ENCODE data around the gene SEC22C. TPM values are rescaled to one million over a fixed set of nuclear protein-coding genes. Genes with fewer than 3 reads are reported as not detected.
"Not testable (repeated sequence)": the region's sequence is repeated elsewhere in the genome, so short reads cannot be mapped to it uniquely, and the experiment has no call there.

Gene SEC22C
- total RNA-seq, 1 donor from 2014 or later, result 95.6 TPM

DNA sequence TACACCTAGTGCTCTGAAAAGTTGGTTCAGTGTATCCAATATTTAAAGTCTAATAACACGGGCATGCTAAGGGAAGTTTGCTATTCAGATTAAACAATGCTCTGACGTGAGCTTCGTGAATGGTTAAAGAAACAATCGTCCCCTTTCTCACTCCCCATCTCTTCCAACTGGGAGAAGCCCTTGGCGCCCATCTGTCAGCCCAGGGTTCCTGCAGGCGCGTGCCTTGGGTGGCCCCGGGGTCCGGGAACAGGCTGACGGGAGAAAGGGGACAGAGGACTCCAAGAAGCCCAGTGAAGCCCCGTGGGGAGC, 413 bp downstream of the SEC22C start:
- no peak for DNase-seq (ENCODE audit: low read depth in 2 of 2)

DNA sequence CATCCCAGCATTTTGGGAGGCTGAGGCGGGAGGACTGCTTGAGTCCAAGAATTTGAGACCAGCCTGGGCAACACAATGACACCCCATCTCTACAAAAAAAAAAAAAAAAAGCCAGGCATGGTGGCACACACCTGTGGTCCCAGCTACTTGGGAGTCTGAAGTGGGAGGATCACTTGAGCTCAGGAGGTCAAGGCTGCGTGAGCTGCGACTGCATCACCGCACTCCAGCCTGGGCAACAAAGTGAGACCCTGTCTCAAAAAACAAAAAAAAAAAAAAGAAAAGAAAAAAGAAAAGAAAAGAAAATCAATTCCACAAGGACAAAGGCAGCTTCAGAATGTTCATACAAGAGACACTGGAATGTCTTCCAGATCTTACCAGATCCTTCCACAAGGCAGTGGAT, 2.4 kb downstream of the SEC22C start:
- DNase-seq (ENCODE audit: low read depth in 2 of 2), result not testable (repeated sequence)

DNA sequence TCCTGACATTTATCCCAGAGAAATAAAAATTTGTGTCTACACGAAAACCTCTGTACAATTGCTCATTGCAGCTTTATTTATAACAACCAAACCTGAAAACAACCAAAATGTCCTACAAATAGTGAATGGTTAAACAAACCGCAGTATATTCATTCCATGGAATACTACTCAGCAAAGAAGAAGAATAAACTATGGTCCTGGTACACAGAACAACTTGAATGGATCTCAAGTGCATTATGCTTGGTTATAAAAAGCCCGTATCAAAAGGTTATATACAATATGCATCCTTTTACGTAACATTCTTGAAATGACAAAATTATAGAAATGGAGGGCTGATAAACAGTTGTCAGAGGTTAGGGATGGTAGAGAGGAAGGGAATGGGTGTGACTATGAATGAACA, 3.7 kb downstream of the SEC22C start:
- DNase-seq (ENCODE audit: low read depth in 2 of 2), result no peak

DNA sequence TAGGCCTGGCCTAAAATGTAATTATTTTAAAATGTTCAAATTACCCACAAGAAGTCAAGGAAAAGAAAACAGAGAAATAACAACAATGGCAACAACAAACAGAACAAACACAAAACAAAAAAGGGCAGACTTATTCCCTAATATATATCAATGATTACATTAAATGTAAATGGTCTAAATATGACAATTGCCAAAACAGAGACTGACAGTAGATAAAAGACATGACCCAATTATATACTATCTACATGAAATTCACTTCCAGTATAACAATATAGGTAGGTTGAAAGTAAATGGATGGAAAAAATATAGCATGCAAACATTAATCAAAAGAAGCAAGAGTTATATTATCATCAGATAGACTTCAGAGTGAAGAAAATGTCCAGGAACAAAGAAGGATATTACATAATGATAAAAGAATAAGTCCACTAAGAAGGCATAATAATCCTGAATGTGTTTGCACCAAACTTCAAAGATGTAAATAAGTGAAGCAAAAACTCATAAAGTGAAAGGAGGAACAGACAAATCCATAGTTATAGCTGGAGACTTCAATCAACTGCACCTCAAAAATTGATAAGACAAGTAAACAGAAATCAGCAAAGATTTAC, 6.5 kb downstream of the SEC22C start:
- DNase-seq (ENCODE audit: low read depth in 2 of 2), result no peak

DNA sequence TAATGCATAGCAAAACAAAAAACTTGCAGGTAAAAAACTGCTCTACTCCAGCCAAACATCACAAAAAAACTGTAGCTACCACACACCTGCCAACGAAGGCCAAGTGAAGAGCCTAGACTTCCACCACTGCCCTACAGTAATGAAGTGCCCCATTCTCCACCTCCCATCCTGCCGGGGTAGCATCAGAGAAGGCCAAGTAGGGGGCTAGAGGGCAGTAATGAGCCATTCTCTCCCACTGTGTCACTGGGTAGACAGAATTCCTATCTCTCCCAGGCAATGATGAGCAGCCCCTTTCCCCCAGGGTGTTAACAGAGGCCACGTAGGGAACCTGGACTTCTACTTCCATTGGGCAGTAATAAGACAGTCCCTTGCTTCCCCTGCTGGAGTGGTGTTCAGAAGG, 9.5 kb downstream of the SEC22C start:
- peak; percentile 59 to 72 for DNase-seq (ENCODE audit: low read depth in 2 of 2)

DNA sequence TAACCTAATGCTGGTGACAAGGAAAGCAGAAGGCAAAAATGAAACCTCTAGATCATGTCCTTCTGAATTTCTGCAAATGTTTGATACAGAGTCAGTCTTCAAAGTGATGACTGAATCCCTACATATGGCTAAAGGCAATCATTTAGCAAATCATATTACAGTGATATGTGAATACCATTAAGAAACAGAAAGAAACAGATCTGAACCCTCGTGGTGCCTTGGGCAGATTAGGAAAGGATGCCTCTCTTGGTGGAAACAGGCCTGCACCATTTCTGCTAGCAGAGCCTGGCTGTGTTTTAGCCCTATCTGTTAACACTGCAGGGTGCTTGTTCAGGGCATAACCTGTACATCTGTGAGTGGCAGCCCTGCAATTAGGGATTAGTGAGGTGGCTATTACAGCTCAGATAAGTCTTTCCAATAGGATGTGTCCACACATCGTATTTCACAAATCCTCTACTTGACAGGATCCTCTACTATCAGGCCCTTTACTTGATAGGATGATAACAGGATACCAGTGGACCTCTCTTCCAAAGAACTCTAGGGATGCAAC, 12.1 kb downstream of the SEC22C start:
- DNase-seq (ENCODE audit: low read depth in 2 of 2), result no peak

DNA sequence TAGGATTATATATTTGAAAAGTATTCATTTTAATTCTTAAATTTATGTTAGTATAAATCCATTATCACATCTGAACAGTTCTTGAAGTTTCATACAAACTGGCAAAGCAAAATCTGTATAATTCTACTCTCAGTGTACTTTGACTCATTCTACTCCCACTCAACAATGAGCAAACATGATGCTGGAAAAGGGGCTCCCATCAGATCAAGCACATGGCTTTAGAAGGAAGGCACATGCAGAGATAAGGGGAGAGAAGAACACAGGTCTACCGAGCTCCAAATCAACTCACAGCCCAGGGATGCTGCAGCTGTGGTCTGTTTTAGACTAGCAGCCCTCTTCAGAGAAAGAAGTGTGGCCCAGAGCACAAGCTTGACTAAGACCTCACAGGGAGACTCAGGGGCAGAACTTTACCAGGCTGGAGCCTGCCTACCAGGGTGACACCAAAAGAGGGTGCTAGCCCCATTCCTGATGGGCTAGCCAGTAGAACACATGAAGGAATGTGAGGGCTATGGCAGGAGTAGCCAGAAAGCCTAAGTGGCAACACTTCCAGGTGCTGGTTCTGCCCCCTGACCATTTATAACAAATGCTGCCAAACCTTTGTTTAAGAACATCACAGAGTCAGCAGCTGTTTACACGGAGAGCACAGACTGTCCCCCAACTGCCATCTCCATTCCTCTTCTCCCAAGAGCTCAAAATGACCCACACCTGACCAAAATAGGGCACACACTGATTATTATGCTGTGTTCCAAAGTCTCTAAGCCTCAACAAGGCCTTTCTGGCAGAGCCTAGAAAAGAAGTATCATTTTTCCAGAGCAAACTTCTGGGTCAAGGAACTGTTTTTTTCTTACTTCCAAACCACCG, 19.5 kb downstream of the SEC22C start:
- no peak for DNase-seq (ENCODE audit: low read depth in 2 of 2)

DNA sequence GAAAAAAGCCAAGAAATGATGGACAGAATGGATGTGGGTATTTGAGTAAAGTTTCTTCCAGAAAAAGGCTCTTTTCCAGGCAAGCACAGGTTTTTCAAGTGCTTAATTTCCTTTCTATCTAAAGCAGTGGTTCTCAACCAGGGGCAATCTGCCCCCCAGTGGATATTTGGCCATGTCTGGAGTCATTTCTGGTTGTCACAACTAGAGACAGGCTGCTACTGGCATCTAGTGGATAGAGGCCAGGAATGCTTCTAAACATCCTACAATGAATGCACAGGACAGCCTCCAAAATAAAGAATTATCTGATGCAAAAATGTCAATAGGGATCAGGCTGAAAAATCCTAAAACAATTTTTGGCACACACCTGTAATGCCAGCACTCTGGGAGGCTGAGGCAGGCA, 23.9 kb downstream of the SEC22C start:
- peak in 1 of 2 donors; percentile 37 for DNase-seq (ENCODE audit: low read depth in 2 of 2)

DNA sequence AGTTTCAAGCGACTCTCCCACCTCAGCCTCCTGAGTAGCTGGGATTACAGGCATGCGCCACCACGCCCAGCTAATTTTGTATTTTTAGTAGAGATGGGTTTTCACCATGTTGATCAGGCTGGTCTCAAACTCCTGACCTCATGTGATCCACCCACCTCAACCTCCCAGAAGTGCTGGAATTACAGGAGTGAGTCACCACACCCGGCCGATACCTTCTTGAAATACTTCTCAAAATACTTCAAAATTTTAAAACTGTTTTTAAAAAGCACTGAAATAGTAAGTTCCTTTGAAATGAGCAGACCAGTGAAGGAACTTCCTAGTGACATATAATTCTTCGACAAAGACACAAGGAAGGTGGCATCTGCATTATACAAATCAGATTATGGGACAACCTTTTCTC, 24.9 kb downstream of the SEC22C start:
- not testable (repeated sequence) for DNase-seq (ENCODE audit: low read depth in 2 of 2)

DNA sequence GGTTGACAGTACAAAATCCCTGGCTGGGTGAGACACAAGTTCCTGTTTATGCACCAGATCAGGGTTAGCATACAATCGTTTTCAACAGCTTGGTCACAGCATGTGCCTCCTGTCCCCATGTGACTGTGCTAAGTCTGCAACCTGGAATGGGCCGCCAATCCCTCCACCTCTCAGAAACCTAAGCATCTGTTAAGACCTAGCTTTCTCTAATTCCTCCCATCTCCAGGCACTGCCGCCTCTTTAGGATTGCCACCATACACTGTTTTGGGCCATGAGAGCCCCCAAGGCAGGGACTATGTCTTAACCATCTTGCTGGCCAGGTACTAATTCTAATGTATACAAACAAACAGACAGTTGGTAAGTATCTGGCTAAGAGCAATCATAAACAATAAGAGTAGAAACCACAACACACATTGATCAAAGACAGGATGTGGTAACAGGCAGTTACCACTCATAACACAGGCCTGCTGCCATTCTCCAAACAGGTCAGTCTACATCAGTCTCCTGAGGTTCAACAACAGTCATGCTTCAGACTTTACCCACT, 25.6 kb downstream of the SEC22C start:
- peak; percentile 56 to 73 for DNase-seq (ENCODE audit: low read depth in 2 of 2)

DNA sequence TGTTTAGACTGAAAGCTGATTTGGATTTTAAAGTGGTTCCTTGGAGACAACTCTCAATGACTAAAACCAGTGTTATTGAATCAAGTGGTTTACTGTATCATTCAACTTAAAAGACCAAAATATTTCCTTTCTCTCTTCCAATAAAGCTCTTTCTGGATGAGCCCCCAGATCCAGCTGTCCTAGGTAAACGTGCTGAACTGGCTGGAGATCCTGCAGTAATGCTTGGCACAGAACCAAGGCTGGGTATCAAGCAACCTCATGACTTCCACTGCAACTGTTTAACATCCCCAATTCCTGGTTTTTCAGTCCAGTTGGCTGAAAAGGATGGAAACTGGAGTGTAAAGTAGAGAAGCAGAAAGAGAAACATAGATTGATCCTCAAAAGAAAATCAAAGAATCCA, 28.9 kb downstream of the SEC22C start:
- peak in 1 of 2 donors; percentile 73 for DNase-seq (ENCODE audit: low read depth in 2 of 2)

DNA sequence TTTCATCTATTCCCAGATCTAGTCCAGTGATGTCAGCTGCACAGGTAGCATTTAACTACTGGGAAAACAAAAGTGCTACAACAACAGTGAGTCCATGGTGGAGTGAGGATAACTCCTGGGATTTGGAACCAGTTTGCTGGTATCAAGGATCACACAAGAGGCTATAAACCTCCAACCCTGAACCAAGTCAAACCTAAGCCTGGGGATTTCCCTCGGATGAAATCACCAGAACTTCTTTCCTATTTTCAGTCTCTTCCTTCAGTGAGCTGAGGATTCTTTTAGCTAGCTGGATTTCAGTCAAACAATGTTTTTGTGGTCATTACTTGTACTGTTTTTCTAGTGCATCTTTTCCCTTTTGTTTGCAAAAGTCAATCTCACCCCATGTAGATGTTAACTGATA, 31.5 kb downstream of the SEC22C start:
- no peak for DNase-seq (ENCODE audit: low read depth in 2 of 2)

DNA sequence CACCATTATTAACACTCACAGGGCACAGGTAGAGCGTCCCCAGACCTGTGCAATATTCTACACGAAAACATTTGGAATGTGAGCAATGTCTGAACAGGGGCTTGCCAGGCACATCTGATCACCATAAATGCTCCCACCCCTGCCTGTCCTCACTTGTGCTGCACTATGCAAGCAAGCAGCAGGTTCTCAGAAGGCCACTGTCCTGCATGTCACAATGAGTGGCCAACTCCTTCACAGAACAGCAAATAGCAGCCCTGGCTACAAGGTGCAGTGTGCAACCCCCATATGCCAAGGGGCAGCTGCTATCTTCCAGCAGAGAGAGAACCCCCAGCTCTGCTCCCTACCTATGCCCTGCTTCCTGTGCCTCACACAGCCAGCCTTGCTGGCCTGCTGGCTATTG, 32.6 kb downstream of the SEC22C start:
- DNase-seq (ENCODE audit: low read depth in 2 of 2), result no peak

DNA sequence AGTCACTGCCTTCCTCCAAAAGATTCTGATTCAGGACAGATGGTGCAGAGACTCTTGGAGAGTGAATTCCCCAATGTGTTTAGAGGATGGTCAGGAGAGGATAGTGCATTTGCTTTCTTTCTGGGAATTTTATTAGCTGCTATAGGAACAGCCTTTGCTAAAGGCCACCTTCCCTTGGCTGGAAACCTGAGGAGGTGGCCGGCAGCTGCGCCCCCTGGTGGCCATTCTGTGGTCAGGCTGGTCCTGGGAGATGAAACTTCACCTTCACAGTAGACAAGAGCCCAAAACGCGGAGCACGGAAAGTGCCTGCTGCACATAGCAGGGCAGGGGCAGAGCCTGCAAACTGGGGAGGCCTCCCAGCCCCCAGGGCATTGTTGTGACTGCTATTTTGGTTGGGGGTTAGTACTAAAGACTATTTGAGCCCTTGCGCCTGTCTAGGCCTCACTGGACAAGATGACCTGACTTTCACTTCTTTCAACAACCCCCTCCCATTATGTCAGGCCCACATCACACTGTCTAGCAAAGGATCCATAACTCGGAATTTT, 34.3 kb downstream of the SEC22C start:
- DNase-seq (ENCODE audit: low read depth in 2 of 2), result peak; percentile 63 to 76

DNA sequence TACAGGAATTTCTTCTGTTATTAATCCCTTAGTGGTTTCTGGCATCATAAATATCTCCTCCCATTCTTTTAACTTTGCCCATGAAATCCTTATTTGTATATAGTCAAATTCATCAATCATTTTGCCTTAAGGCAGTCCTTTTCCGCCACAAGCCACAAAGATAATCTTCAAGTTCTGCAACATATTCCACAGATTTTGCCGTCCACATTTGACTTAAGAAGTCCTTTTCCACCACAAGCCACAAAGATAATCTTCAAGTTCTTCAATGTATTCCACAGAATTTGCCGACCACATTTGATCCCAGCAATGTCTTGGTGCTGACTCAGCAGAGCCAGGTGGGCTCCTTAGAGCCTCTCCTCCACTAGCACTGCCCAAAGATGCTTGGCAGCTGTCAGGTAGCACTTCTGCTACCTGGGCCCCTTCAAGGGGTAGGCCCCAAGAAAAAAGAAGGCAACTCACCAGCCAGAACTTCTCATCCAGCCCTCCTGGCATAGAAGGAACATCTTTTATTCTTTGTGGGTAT, 35.0 kb downstream of the SEC22C start:
- no peak for DNase-seq (ENCODE audit: low read depth in 2 of 2)

DNA sequence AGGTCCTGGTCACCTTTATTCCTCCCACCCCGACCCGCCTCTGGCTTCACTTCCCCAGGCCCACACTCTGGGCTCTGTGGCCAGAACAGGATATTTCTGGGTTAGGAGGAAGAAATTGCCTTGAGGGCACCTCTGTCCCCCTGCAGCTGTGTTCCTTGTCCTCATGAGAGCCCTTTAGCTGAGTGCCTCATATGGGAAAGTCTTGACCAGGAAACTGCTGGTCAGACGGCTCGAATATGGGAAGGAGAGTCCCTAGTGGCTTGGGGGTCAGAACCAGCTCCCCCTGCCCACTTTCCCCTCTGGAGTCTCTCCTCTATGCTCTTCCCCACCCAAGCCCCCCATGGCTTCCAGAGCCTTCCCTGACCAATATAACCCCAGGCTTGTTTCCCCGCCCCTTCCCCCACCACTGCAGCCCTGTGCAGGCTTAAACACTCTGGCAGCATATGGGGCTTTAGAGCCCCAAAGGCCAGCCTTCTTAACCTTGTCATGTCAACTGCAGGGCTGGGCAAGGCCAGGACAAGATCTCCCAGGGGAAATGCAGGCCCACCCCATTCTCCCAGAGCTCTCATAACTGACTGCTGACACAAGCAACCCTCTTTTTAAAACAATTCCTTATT, 36.4 kb downstream of the SEC22C start:
- DNase-seq (ENCODE audit: low read depth in 2 of 2), result no peak

DNA sequence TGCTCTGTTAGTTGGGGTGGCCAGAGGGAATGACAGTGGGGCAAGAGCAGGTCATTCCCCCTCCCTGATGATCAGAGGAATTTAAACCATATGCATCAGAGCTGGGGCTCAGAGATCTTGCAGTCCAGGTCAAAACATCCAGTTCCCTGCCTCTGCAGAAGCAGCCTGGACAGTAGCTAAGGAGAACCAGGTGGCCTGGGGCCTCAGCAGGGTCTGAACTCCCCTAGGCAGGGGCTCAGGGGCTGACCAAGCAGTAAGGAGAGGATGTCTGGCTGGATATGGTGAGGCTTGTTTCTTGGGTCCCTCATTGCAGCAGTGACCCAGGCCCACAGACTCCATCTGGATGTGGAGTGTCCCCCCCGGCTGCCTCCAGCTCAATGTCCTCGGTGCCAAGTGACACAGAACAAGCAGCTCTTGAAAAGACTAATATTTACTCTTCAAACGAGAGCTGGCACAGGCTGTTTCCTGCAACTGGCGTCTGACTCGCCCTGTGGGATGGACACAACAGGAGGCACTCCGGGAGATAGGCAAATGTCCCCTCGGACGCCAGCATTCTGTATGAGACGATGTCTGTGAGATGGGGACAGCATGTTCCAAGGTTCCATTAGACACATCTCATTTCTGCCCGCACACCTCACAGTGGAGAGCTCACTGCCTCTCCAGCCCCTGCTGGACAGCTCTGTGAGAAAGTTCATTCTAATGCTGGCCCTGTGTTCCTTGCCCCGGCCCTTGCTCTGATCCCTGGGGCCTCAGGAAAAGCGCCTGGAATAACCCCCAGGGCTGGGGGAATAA, 37.1 kb downstream of the SEC22C start:
- peak; percentile 10 to 56 for DNase-seq (ENCODE audit: low read depth in 2 of 2)

DNA sequence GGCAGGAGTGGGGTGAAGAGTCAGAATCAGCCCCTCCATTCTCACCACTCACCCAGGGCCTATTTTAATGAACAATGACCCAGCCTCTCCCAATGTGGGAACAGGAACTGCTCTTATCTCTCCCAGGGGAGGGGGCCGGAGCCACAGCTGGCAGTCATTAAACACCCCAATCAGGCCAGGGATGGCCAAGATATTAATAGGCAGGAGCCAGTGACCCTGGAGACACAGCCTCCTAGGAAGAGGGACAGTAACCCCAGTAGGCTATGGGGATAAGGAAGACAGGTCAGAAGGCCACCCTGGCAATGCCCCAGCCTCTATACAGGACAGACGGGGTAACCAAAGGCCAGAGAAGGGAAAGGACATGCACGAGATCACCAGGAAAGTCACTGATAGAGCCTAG, 40.7 kb downstream of the SEC22C start:
- no peak for DNase-seq (ENCODE audit: low read depth in 2 of 2)

DNA sequence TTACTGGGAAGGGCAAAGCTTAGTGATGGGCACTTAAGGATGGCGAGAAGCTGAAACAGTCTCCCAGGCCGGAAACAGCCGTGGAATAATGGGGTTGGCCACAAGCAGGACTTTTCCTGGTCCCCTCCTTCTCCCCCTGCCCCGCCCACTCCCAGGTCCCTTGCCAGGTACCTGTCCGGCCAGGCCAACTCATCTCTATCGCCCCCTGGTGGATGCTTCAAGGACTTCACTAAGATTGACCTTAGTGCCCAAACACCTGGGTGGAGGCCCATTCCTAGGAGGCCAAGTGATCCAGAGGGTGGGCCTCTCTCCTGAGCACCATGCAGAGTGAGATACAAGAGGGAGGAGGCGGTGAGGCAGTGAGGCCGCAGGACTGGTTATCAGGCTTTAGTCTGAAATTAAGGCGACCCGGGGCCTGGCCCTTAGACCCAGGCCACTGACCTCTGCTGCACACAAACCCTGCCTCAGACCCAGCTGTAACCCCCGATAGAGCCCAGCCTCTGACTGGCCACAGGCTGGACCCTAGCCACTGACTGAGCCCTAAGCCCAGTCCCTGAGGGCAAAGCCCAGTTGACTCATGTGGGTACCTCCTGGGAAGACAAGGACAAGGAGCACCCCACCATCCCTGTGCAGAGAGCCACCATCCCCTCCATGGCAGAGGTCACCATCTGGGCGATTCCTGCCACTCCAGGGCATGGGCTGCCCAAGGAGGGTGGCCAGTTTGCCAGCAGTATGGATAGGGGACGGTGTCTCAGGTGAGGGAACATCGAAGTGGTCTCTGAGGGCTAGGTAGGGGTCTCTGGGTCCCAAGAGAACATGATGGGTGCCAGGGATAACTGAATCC, 41.7 kb downstream of the SEC22C start:
- peak; percentile 30 to 56 for DNase-seq (ENCODE audit: low read depth in 2 of 2)

DNA sequence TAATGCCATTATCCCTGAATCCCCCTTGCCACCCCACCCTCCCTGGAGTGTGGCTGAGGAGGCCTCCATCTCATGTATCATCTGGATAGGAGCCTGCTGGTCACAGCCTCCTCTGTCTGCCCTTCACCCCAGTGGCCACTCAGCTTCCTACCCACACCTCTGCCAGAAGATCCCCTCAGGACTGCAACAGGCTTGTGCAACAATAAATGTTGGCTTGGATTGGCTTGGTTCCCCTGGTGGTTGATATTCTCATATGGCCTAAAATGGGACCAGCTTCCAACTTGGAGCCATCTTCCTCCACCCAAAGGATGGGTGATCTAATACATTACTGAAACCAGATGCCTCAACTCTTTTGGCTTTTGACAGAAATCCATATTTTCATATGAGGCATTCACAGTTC, 44.4 kb downstream of the SEC22C start:
- DNase-seq (ENCODE audit: low read depth in 2 of 2), result no peak
